Measurements from ENCODE around the gene ZMYND10. TPM values are rescaled to one million over a fixed set of nuclear protein-coding genes. Genes with fewer than 3 reads are reported as not detected.

Gene ZMYND10
- total and polyA plus RNA-seq, 2 experiments from 2014 or later, result 0.29 to 0.31 TPM

DNA sequence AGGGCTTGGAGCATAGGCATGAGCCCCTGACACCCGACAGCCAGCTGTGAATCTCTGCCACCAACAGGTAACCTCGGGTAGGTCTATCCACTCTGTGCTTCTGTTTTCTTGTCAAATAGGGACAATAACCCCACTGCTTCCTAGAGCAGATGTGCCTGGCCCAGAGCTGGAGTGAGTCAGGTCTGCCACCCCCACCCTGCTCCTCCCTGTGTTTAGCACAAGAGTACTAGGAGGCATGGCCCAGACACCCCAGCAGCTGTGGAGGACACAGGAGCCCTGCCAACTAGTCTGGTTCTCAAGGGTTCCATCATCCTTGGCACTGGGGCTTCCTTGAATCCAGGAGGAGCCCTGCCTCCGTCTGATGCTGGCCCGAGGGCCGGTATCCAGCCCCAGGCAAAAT, 47.5 kb upstream of the ZMYND10 start (continued):
- TF ChIP-seq, protein P1, sequence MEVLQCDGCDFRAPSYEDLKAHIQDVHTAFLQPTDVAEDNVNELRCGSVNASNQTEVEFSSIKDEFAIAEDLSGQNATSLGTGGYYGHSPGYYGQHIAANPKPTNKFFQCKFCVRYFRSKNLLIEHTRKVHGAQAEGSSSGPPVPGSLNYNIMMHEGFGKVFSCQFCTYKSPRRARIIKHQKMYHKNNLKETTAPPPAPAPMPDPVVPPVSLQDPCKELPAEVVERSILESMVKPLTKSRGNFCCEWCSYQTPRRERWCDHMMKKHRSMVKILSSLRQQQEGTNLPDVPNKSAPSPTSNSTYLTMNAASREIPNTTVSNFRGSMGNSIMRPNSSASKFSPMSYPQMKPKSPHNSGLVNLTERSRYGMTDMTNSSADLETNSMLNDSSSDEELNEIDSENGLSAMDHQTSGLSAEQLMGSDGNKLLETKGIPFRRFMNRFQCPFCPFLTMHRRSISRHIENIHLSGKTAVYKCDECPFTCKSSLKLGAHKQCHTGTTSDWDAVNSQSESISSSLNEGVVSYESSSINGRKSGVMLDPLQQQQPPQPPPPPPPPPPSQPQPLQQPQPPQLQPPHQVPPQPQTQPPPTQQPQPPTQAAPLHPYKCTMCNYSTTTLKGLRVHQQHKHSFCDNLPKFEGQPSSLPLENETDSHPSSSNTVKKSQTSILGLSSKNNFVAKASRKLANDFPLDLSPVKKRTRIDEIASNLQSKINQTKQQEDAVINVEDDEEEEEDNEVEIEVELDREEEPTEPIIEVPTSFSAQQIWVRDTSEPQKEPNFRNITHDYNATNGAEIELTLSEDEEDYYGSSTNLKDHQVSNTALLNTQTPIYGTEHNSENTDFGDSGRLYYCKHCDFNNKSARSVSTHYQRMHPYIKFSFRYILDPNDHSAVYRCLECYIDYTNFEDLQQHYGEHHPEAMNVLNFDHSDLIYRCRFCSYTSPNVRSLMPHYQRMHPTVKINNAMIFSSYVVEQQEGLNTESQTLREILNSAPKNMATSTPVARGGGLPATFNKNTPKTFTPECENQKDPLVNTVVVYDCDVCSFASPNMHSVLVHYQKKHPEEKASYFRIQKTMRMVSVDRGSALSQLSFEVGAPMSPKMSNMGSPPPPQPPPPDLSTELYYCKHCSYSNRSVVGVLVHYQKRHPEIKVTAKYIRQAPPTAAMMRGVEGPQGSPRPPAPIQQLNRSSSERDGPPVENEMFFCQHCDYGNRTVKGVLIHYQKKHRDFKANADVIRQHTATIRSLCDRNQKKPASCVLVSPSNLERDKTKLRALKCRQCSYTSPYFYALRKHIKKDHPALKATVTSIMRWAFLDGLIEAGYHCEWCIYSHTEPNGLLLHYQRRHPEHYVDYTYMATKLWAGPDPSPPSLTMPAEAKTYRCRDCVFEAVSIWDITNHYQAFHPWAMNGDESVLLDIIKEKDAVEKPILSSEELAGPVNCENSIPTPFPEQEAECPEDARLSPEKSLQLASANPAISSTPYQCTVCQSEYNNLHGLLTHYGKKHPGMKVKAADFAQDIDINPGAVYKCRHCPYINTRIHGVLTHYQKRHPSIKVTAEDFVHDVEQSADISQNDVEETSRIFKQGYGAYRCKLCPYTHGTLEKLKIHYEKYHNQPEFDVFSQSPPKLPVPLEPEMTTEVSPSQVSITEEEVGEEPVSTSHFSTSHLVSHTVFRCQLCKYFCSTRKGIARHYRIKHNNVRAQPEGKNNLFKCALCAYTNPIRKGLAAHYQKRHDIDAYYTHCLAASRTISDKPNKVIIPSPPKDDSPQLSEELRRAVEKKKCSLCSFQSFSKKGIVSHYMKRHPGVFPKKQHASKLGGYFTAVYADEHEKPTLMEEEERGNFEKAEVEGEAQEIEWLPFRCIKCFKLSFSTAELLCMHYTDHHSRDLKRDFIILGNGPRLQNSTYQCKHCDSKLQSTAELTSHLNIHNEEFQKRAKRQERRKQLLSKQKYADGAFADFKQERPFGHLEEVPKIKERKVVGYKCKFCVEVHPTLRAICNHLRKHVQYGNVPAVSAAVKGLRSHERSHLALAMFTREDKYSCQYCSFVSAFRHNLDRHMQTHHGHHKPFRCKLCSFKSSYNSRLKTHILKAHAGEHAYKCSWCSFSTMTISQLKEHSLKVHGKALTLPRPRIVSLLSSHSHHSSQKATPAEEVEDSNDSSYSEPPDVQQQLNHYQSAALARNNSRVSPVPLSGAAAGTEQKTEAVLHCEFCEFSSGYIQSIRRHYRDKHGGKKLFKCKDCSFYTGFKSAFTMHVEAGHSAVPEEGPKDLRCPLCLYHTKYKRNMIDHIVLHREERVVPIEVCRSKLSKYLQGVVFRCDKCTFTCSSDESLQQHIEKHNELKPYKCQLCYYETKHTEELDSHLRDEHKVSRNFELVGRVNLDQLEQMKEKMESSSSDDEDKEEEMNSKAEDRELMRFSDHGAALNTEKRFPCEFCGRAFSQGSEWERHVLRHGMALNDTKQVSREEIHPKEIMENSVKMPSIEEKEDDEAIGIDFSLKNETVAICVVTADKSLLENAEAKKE (CRISPR knock-in tag; IDR thresholded peaks at IDR 0.05), result no peak

DNA sequence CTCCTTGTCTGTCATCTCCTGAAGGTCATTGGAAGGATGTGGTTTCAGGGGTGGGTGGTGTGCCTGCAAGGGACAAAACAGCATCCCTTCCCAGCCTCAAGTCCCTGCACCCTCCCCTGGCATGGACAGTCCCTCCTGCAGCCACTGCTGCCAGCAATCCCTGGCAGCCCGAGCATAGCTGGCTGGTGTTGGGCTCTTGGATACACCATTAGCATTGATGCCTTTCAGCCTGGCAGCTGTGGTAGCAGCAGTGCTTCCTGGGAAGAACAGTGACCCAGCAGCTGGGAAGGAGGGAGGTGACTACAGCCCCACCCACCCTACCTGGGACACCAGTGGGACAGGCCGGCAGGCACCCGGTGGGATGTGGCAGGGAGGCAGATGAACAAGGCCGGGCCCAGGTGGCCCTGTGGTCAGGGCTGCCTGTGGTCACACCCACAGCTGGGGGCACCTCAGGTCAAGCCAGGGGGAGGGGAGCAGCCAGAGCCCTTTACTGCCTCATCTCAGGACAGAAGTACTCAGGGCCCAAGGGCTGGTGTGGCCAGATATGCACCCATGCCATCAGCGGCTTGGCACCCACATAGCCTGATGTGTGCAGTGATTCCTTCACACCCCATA, 46.7 kb upstream of the ZMYND10 start:
- Histone ChIP-seq H3K36me3 (ENCODE audit: insufficient read depth) (no peaks in the 10 kb centered on the region), H3K4me1 (ENCODE audit: insufficient read depth) (no peaks in the 10 kb centered on the region), H3K79me2 (replicated peaks; ENCODE audit: insufficient read depth) (no peaks in the 10 kb centered on the region), H3K9me2 (ENCODE audit: insufficient read depth) (no peaks in the 10 kb centered on the region), H3K4me3 (no peak overlapping the region), H3K27ac (ENCODE audit: low read depth) (no peak overlapping the region), H2AFZ (no peak overlapping the region), H4K20me1 (replicated peaks; ENCODE audit: insufficient read depth) (no peaks in the 10 kb centered on the region), H3K27me3 (ENCODE audit: insufficient read depth) (no peaks in the 10 kb centered on the region), H3K4me2 (no peak overlapping the region), H3F3A (replicated peaks; ENCODE audit: low read depth) (no peaks in the 10 kb centered on the region)
- H3K27me3 Mint-ChIP-seq (ENCODE audit: insufficient read depth, low read depth, poor library complexity), result peaks cover 5% of the 10 kb centered on the region
- H3K36me3 Mint-ChIP-seq (ENCODE audit: low read depth), result no peaks in the 10 kb centered on the region; the same call in 2 of the 3 replicates
- H3K27ac Mint-ChIP-seq, result no peak overlapping the region
- H3K4me1 Mint-ChIP-seq, result no peaks in the 10 kb centered on the region; the same call in 2 of the 3 replicates
- no peak for ATAC-seq
- no peaks in the 10 kb centered on the region for H3K9me3 Mint-ChIP-seq
- H3K4me3 Mint-ChIP-seq, result no peak overlapping the region
- no peak for DNase-seq (ENCODE audit: low spot score)
- TF ChIP-seq NANOG (IDR thresholded peaks at IDR 0.05; ENCODE audit: borderline replicate concordance), result no peak
- TF ChIP-seq, protein P2, sequence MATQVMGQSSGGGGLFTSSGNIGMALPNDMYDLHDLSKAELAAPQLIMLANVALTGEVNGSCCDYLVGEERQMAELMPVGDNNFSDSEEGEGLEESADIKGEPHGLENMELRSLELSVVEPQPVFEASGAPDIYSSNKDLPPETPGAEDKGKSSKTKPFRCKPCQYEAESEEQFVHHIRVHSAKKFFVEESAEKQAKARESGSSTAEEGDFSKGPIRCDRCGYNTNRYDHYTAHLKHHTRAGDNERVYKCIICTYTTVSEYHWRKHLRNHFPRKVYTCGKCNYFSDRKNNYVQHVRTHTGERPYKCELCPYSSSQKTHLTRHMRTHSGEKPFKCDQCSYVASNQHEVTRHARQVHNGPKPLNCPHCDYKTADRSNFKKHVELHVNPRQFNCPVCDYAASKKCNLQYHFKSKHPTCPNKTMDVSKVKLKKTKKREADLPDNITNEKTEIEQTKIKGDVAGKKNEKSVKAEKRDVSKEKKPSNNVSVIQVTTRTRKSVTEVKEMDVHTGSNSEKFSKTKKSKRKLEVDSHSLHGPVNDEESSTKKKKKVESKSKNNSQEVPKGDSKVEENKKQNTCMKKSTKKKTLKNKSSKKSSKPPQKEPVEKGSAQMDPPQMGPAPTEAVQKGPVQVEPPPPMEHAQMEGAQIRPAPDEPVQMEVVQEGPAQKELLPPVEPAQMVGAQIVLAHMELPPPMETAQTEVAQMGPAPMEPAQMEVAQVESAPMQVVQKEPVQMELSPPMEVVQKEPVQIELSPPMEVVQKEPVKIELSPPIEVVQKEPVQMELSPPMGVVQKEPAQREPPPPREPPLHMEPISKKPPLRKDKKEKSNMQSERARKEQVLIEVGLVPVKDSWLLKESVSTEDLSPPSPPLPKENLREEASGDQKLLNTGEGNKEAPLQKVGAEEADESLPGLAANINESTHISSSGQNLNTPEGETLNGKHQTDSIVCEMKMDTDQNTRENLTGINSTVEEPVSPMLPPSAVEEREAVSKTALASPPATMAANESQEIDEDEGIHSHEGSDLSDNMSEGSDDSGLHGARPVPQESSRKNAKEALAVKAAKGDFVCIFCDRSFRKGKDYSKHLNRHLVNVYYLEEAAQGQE (IDR thresholded peaks at IDR 0.05; ENCODE audit: unreplicated experiment), result no peak
- TF ChIP-seq, protein P1 (CRISPR knock-in tag; IDR thresholded peaks at IDR 0.05), result no peak
- TF ChIP-seq ZNF114 (CRISPR knock-in tag; IDR thresholded peaks at IDR 0.05), result no peak
- TF ChIP-seq EZH2phosphoT487 (IDR thresholded peaks at IDR 0.05; ENCODE audit: unreplicated experiment), result no peak

Measured in GM23338 (cell line).